Endothelial cell of umbilical vein (primary cell): ENCODE data around the gene NR2E3.
"Not testable (repeated sequence)": the region's sequence is repeated elsewhere in the genome, so short reads cannot be mapped to it uniquely, and the experiment has no call there.

ENCODE experiments used
- CTCF ChIP-seq, 2 donors: IDR thresholded peaks; 1 replicate in 1 of 2; 2 replicates in 1 of 2; pipeline ENCODE4 v1.5.1; 2011; ENCODE audit warnings: low read length in 2 of 2, mild to moderate bottlenecking in 2 of 2, moderate library complexity in 2 of 2, control low read depth in 1 of 2, inconsistent platforms in 1 of 2, low read depth in 1 of 2; ENCODE audit not compliant: insufficient read depth in 1 of 2; ENCODE audit errors: extremely low read depth in 1 of 2
- EZH2 ChIP-seq: IDR thresholded peaks from 2 replicates; pipeline ENCODE4 v1.6.1; 2012; ENCODE audit warnings: borderline replicate concordance, low read depth, mild to moderate bottlenecking, moderate library complexity, low read length, inconsistent platforms; ENCODE audit not compliant: severe bottlenecking
- JUN ChIP-seq: IDR thresholded peaks from 2 replicates; pipeline ENCODE4 v1.6.1; 2011; ENCODE audit warnings: borderline replicate concordance, low read depth; ENCODE audit not compliant: insufficient read length, insufficient read depth
- POLR2A ChIP-seq: IDR thresholded peaks from 2 replicates; pipeline ENCODE4 v1.6.1; 2012; ENCODE audit warnings: low read depth, mild to moderate bottlenecking, control low read depth, low read length
- POLR2AphosphoS5 ChIP-seq: IDR thresholded peaks from 2 replicates; pipeline ENCODE4 v1.6.1; 2012; ENCODE audit warnings: low read depth, mild to moderate bottlenecking, control low read depth, low read length, moderate library complexity; ENCODE audit not compliant: insufficient read depth

GRCh38 chr15:71858232-71858631 lies 47.9 kb downstream of the NR2E3 start:
- TF ChIP-seq EZH2; CTCF (IDR thresholded peaks at IDR 0.05; ENCODE audit: extremely low read depth in 1 of 2, insufficient read depth in 1 of 2, low read depth in 1 of 2, low read length in 2 of 2); JUN; POLR2A; POLR2AphosphoS5: not testable (repeated sequence)
